ENCODE data around the gene ASPRV1. TPM values are rescaled to one million over a fixed set of nuclear protein-coding genes. Genes with fewer than 3 reads are reported as not detected.
"Not testable (repeated sequence)": the region's sequence is repeated elsewhere in the genome, so short reads cannot be mapped to it uniquely, and the experiment has no call there.

The ASPRV1 gene
- total RNA-seq, 3 donors from 2014 or later (not counting 1 experiment from before 2014, with no cell fraction given): 1.4 to 2.7 (median 1.9) TPM

DNA sequence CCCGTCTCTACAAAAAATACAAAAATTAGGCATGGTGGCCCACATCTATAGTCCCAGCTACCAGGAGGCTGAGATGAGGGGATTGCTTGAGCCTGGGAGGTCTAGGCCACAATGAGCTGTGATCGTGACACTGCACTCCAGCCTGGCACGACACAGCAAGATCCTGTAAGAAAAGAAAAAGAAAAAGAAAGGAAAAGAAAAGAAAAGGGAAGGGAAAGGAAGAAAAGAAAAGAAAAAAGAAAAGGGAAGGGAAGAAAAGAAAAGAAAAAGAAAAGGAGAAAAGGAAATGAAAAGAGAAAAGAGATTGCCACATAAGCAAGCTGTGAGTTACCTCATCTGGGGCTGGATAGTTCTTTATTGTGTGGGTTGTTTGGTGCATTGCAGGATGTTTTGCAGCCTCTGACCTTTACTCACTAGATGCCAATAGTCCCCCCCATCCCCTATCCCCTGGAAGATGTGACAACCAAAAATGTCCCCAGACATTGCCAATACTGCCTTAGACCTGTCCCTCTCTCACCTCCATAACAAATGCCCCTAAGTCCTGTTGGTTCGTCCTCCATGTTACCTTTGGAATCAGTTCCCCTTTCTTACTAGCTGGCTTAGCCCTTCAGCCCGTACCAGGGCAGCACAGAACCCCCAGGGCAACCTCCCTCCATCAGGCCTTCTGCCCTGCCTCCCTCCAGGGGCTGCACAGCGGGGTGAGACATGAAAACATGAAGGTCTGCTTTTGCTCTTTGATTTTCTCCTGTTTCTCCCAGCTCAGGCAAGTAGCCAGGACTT lies 8.9 kb downstream of the ASPRV1 start:
- Mint-ChIP-seq H3K27ac (no peak overlapping the region), H3K4me3 (no peak overlapping the region), H3K36me3 (no peaks in the 10 kb centered on the region), H3K9me3 (no peaks in the 10 kb centered on the region), H3K27me3 (ENCODE audit: low read depth in 2 of 2) (peaks cover 7 to 13% of the 10 kb centered on the region in 2 donors), H3K4me1 (peaks cover 6 to 14% of the 10 kb centered on the region in 2 donors)
- intact Hi-C loops (cut with micrococcal nuclease): no loop called here
- Histone ChIP-seq H3K4me1 (ENCODE audit: control insufficient read depth, insufficient read depth, low read length) (peaks cover 14% of the 10 kb centered on the region), H3K36me3 (ENCODE audit: control insufficient read depth, insufficient read depth, low read length) (no peaks in the 10 kb centered on the region), H3K9me3 (ENCODE audit: control insufficient read depth, insufficient read depth, low read length) (no peaks in the 10 kb centered on the region), H3K4me3 (ENCODE audit: low read length) (no peak overlapping the region), H3K27me3 (ENCODE audit: control insufficient read depth, insufficient read depth, low read length) (no peaks in the 10 kb centered on the region), H3K27ac (ENCODE audit: low read length) (no peak overlapping the region)
- ATAC-seq: no peak
- TF ChIP-seq, protein P1, sequence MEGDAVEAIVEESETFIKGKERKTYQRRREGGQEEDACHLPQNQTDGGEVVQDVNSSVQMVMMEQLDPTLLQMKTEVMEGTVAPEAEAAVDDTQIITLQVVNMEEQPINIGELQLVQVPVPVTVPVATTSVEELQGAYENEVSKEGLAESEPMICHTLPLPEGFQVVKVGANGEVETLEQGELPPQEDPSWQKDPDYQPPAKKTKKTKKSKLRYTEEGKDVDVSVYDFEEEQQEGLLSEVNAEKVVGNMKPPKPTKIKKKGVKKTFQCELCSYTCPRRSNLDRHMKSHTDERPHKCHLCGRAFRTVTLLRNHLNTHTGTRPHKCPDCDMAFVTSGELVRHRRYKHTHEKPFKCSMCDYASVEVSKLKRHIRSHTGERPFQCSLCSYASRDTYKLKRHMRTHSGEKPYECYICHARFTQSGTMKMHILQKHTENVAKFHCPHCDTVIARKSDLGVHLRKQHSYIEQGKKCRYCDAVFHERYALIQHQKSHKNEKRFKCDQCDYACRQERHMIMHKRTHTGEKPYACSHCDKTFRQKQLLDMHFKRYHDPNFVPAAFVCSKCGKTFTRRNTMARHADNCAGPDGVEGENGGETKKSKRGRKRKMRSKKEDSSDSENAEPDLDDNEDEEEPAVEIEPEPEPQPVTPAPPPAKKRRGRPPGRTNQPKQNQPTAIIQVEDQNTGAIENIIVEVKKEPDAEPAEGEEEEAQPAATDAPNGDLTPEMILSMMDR (IDR thresholded peaks at IDR 0.05): no peak
- no peak for DNase-seq
- 87% methylated on average over 6 of the region's 6 CpGs for WGBS (ENCODE audit: insufficient coverage)

DNA sequence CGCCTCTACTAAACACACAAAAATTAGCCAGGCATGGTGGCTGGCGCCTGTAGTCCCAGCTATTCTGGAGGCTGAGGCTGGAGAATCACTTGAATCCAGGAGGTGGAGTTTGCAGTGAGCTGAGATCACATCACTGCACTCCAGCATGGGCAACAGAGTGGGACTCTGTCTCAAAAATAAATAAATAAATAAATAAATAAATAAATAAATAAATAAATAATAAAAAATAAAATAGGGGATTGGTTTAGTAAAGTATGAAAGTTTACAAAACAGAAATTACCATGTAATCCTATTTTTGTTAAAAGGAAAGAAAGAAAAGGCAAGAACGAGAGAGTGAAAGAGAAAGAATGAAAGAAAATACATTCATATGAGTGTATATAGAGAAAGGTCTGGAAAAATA lies 10.8 kb downstream of the ASPRV1 start:
- H3K27me3 Mint-ChIP-seq (ENCODE audit: low read depth in 2 of 2); ATAC-seq: not testable (repeated sequence)
- H3K4me1 ChIP-seq (ENCODE audit: control insufficient read depth, insufficient read depth, low read length): peaks cover 30% of the 10 kb centered on the region

DNA sequence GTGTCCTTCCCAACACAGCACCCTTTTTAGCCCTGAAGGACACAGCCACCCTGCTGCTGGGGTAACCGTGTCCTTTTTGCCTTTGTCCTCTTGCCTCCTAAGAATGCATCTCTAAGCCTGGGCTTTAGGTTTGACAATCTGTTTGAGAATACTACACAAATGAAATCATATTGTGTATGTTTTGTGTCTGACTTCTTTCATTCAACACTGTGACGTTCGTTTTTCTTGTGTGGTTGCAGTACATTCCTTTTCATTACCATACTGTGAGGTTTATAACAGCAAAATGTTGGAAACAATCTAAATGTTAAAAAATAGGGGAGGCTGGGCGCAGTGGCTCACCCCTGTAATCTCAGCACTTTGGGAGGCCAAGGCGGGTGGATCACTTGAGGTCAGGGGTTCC lies 11.2 kb downstream of the ASPRV1 start:
- no peak overlapping the region for H3K27ac Mint-ChIP-seq
- peaks cover 29 to 34% of the 10 kb centered on the region in 2 donors for H3K4me1 Mint-ChIP-seq
- Histone ChIP-seq H3K9me3 (ENCODE audit: control insufficient read depth, insufficient read depth, low read length) (no peaks in the 10 kb centered on the region), H3K27ac (ENCODE audit: low read length) (no peak overlapping the region), H3K27me3 (ENCODE audit: control insufficient read depth, insufficient read depth, low read length) (no peaks in the 10 kb centered on the region), H3K4me1 (ENCODE audit: control insufficient read depth, insufficient read depth, low read length) (peaks cover 34% of the 10 kb centered on the region), H3K4me3 (ENCODE audit: low read length) (no peak overlapping the region), H3K36me3 (ENCODE audit: control insufficient read depth, insufficient read depth, low read length) (no peaks in the 10 kb centered on the region)
- TF ChIP-seq, protein P1 (IDR thresholded peaks at IDR 0.05): no peak
- intact Hi-C loops (cut with micrococcal nuclease): no loop called here
- ATAC-seq (no peak), DNase-seq (no peak)
- WGBS (ENCODE audit: insufficient coverage): 94% methylated on average over 3 of the region's 5 CpGs
- H3K4me3 Mint-ChIP-seq: no peak overlapping the region
- peaks cover under 1% of the 10 kb centered on the region in 2 donors for H3K27me3 Mint-ChIP-seq (ENCODE audit: low read depth in 2 of 2)
- H3K9me3 Mint-ChIP-seq: no peaks in the 10 kb centered on the region
- H3K36me3 Mint-ChIP-seq: no peaks in the 10 kb centered on the region

More for the DNA sequence above, 10.8 kb downstream of the ASPRV1 start:
- H3K9me3 ChIP-seq (ENCODE audit: control insufficient read depth, insufficient read depth, low read length); H3K27ac ChIP-seq (ENCODE audit: low read length); H3K4me3 Mint-ChIP-seq; intact Hi-C loops (cut with micrococcal nuclease); H3K36me3 Mint-ChIP-seq; H3K27ac Mint-ChIP-seq; H3K36me3 ChIP-seq (ENCODE audit: control insufficient read depth, insufficient read depth, low read length); DNase-seq; H3K9me3 Mint-ChIP-seq; H3K27me3 ChIP-seq (ENCODE audit: control insufficient read depth, insufficient read depth, low read length); H3K4me3 ChIP-seq (ENCODE audit: low read length): not testable (repeated sequence)
- peaks cover 25 to 30% of the 10 kb centered on the region in 2 donors for H3K4me1 Mint-ChIP-seq
- 86% methylated on average over 2 of the region's 3 CpGs for WGBS (ENCODE audit: insufficient coverage)

DNA sequence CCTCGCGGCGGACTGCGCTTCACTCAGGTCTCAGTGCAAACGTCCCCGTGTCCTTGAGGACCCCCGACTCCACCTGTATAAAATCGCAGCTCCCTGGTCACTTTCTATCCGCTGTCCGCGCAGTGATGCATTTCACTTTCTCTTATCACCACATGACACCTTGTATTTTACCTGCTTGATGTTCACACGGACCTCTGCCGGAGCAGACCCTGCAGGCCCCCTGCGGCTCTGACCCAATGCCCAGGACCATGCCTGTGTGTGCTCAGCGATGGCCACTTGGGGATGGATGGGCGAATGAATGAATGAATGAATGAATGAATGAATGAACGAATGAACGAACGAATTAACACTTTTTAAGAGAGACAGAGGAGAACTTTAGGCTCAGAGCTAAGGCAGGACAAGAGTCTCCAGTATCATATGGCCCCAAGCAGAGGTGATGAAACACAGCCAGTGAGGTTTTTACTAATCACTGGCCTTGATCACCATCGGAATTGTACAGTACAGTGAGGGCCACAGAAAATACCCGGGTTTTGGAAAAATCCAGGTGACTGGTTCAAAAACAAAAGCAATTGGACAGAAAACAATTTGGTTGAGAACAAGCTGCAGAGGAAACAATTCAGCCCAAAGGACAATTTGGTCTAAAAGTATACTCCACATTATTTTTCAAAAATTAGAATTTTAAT lies 12.3 kb downstream of the ASPRV1 start:
- WGBS (ENCODE audit: insufficient coverage): 93% methylated on average over 21 of the region's 21 CpGs
- ATAC-seq: no peak
- H3K27me3 ChIP-seq (ENCODE audit: control insufficient read depth, insufficient read depth, low read length): no peaks in the 10 kb centered on the region
- H3K4me3 ChIP-seq (ENCODE audit: low read length): no peak overlapping the region
- no peak overlapping the region for H3K27ac ChIP-seq (ENCODE audit: low read length)
- Mint-ChIP-seq H3K9me3 (no peaks in the 10 kb centered on the region), H3K36me3 (no peaks in the 10 kb centered on the region), H3K4me3 (peak overlapping the region; percentile 4), H3K27ac (peak overlapping the region in 1 of 2 donors; percentile 56), H3K4me1 (peaks cover 30 to 42% of the 10 kb centered on the region in 2 donors), H3K27me3 (ENCODE audit: low read depth in 2 of 2) (no peaks in the 10 kb centered on the region)
- no peaks in the 10 kb centered on the region for H3K36me3 ChIP-seq (ENCODE audit: control insufficient read depth, insufficient read depth, low read length)
- DNase-seq: no peak
- peaks cover 36% of the 10 kb centered on the region for H3K4me1 ChIP-seq (ENCODE audit: control insufficient read depth, insufficient read depth, low read length)
- H3K9me3 ChIP-seq (ENCODE audit: control insufficient read depth, insufficient read depth, low read length): no peaks in the 10 kb centered on the region
- TF ChIP-seq, protein P1 (IDR thresholded peaks at IDR 0.05): no peak
- intact Hi-C loops (cut with micrococcal nuclease): loop anchor here (10.0 kb wide), 1 partner anchor 196 kb away; no protein-coding TSS in a partner anchor

All from natural killer cell (primary cell).